Left lobe of liver (tissue), 2 donors: ENCODE measurements around the gene FARP1. TPM values are rescaled to one million over a fixed set of nuclear protein-coding genes. Genes with fewer than 3 reads are reported as not detected.
"Not testable (repeated sequence)": the region's sequence is repeated elsewhere in the genome, so short reads cannot be mapped to it uniquely, and the experiment has no call there.

Experiments used
- ATAC-seq: fragments of 200-7000 bp; cut with Tn5 transposase; one replicate; pipeline ENCODE4 v1.9.1; 2020; ENCODE audit warnings: mild to moderate bottlenecking, moderate library complexity
- DNase-seq: peaks from one replicate; pipeline ENCODE4 v3.0.0-alpha.2; 2020; ENCODE audit warnings: low spot score
- total RNA-seq: library from RNA; stranded (reverse); gene quantifications from one replicate; pipeline ENCODE4 v1.2.1, GENCODE V29; 2021
- donor health status: DM: no; HTN: no; CAD: no; lungs with moderate emphysema.
- donor health status: DM: no; HTN: yes; CAD: no.

Gene FARP1
- total RNA-seq, 1 donor from 2014 or later: 78.8 TPM

GRCh38 chr13:98411617-98412265 lies 268.8 kb downstream of the FARP1 start:
- no peak for DNase-seq
- ATAC-seq: peak; percentile 46

DNA sequence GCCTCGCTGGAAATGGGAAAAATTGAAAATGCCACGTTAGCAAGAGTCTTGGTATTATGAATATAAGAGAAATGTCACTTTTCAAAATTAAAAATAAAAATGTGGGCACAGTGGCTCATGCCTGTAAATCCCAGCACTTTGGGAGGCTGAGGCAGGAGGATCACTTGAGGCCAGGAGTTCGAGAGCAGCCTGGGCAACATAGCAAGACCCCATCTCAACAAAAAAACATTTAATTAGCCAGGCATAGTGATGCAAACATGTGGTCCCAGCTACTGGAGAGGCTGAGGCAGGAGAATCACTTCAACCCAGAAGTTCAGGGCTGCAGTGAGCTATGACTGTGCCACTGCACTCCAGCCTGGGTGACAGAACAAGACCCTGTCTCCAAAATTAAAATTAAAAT lies 270.4 kb downstream of the FARP1 start:
- DNase-seq, ATAC-seq: not testable (repeated sequence)

GRCh38 chr13:98413796-98414195 lies 270.9 kb downstream of the FARP1 start:
- no peak for DNase-seq
- no peak for ATAC-seq

- no peak for DNase-seq
Observed at GRCh38 chr13:98415326-98416070, 272.6 kb downstream of the FARP1 start.

DNA sequence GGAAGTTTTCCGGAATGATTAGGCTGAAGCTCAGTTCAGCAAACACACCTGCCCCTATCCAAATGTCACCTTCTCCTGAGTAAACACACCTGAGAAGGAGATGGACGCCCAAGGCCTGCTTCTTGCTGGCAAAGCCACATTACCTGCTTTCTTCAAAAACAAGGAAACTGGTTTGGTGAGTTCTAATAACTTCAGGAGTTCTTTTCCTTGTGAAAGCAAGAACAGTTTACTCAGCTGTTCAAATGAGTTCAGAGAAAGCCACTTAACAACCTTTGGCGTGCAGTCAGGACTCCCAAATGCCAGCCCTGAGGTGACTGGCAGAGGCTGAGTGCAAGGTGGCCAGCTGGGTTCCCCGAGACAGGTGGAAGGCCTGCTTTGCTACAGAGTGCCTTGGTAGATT lies 273.5 kb downstream of the FARP1 start:
- ATAC-seq: no peak
- DNase-seq: no peak

More at GRCh38 chr13:98415326-98416070, 272.6 kb downstream of the FARP1 start:
- no peak for ATAC-seq

GRCh38 chr13:98419786-98420553 lies 277.1 kb downstream of the FARP1 start:
- no peak for DNase-seq
- ATAC-seq: no peak

DNA sequence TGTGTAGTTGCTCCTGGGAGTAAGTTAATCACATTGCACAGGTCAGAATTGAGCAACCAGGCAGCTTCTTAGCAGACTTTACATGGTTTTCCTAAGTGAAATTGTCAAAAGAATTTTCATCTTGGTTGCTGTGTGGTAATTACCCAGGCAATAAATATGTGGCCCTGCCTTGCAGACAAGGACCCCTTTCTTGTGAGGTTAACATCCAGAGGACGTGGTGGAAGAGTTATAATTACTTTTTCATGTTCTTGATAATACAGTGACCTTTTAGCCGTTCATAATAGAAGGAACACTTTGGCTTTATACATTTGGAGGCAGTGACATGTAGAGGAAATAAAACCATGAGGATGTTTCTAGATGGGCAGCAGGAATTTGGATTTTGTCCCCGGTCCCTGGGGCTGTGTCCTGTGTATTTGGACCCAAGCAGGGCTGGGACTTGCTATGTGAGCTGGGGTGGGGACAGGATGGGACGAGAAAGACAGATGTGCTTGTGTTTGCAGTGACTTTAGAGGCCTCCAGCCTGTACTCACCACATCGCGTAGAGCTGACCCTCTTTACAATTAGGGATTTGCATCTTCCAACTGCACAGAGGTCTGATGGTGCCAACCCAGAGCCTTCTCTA lies 277.8 kb downstream of the FARP1 start:
- DNase-seq (no peak), ATAC-seq (no peak)

DNA sequence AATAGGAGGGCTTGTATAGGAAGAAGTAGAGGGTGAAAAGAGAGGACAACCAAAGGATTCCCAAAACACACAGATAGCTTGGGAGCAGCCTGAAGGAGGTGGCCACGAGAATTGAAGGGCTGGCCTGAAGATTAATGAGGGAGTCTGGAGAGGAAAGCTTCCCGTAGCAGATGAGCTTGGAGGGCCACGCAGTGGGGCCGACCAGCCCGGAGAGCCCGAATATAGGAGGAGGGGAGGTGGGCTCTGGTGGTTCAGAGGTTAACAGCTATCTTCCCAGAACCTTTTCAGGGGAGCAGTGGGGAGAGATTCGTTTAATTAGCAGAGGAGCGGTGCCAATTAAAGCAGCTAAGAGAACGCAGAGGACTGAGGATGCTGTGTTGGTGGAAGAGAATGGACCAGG lies 279.2 kb downstream of the FARP1 start:
- DNase-seq: no peak

DNA sequence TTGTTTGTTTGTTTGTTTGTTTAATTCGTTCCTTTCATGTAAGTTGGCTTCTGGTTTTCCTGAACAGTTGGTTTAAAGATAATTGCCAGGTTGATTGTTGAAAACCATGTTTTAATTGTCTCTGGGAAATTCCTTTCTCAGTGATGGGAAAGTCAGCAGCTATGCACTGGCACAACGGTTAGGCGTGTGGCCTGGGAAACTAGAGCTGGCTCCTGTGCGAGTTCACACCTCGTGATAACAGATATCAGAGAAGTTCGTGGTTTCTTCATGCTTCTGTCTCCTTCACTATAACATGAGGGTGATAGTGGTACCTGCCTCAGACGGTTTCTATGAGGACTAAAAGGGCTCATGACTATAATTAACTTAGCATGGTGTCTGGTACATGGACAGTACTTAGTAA lies 280.5 kb downstream of the FARP1 start:
- no peak for DNase-seq
- no peak for ATAC-seq

More for the DNA sequence above, 279.2 kb downstream of the FARP1 start:
- ATAC-seq: no peak

DNA sequence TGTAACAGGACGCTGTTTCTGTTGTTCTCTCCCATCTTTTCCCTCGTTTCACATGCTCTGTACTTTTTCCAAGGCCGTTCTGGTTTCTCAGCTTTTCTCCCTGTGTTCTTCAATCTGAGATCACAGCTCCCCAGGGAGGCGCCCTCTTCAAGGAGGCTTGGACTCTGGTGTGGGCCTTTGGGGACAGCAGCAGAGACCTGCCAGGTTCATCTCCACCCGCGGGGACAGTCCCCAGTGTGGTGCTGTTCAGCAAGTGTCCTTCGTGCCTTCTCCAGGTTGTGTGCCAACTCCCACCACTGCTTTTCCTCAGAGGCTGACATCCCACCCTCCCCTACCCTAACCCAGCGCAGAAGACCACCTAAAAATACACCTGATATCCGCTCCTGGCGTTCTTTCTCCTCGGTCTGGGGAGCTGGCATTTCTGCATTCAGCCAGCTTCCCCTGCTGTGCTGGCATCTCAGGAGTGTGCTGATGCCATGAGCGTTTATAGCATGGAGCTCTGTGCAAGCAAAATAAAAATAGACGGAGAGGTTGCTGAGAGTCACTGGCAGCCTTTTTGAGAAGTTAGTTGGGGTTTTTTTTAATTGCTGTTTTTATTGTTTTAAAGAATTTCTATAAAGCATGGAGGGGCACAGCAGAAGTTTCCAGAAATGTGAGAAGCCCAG lies 284.6 kb downstream of the FARP1 start:
- DNase-seq (no peak), ATAC-seq (no peak)

GRCh38 chr13:98428256-98428966 lies 285.5 kb downstream of the FARP1 start:
- ATAC-seq (peak; percentile 29), DNase-seq (no peak)

DNA sequence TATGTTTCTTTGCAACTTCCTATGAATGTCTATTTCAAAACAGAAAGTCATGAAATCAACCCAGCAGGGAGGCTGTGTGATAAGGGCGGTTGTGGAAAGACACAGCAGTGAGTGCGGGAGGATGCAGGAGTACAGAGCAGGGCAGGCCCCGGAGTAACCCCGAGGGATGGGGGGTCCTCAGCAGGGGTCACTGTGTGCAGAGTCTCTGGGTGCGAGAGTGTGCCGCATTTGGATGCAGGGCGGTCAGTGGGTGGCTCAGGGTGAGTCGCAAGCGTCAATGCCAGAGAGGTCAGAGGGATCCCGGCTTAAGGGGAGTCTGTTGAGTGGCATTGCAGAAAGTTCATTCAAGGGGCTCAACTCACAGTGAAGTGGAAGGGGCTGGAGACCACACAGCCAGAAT lies 286.2 kb downstream of the FARP1 start:
- no peak for ATAC-seq
- DNase-seq: no peak

GRCh38 chr13:98429531-98429930 lies 286.6 kb downstream of the FARP1 start:
- ATAC-seq (no peak), DNase-seq (no peak)

- no peak for DNase-seq
Observed at GRCh38 chr13:98429977-98430736, 287.3 kb downstream of the FARP1 start.

GRCh38 chr13:98432638-98433037 lies 289.7 kb downstream of the FARP1 start:
- ATAC-seq (no peak), DNase-seq (no peak)

More at GRCh38 chr13:98429977-98430736, 287.3 kb downstream of the FARP1 start:
- ATAC-seq: no peak

DNA sequence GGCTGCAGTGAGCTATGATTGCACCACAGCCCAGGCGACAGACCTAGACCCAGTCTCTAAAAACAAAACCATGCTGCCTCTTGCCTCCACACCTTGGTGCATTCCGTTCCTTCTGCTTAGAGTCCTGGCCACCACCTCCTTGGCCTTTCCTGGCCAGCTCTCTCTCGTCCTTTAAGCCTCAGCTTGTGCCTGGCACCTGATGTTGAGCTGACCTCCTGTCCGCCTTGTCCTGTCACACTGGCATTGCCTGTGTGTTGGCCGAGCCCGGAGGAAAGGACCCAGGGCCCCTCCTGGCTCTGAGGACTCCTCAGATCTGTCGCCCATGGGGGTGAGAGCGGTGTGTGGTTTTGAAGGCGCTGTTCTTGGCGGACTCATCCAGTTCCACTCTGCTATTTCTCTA lies 290.8 kb downstream of the FARP1 start:
- ATAC-seq (no peak), DNase-seq (no peak)

DNA sequence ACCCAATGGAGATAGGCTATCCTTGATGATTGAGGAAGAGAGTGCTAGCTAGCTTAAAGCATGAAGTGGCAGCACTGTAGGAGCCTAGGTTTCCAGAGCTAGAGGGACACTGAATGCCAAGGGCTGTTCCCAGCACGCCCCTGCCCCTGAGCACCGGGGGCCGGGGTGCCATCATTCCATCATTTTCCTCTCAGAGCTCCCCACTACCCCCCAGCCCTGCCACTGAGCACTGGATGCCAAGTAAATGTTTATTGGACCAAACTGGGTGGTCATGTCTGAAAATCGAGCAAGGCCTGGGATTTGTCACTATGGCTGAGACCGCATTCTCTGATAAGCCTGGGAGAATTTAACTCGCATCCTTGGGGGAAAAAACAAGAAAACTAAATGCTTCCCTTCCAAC lies 291.2 kb downstream of the FARP1 start:
- DNase-seq (no peak), ATAC-seq (no peak)

- DNase-seq: no peak
- no peak for ATAC-seq
Observed at GRCh38 chr13:98435376-98435775, 292.5 kb downstream of the FARP1 start.

GRCh38 chr13:98436233-98436910 lies 293.5 kb downstream of the FARP1 start:
- ATAC-seq (no peak), DNase-seq (no peak)
